Measurements from ENCODE around the gene CATSPERZ.
"Not testable (repeated sequence)": the region's sequence is repeated elsewhere in the genome, so short reads cannot be mapped to it uniquely, and the experiment has no call there.

Gene CATSPERZ

DNA sequence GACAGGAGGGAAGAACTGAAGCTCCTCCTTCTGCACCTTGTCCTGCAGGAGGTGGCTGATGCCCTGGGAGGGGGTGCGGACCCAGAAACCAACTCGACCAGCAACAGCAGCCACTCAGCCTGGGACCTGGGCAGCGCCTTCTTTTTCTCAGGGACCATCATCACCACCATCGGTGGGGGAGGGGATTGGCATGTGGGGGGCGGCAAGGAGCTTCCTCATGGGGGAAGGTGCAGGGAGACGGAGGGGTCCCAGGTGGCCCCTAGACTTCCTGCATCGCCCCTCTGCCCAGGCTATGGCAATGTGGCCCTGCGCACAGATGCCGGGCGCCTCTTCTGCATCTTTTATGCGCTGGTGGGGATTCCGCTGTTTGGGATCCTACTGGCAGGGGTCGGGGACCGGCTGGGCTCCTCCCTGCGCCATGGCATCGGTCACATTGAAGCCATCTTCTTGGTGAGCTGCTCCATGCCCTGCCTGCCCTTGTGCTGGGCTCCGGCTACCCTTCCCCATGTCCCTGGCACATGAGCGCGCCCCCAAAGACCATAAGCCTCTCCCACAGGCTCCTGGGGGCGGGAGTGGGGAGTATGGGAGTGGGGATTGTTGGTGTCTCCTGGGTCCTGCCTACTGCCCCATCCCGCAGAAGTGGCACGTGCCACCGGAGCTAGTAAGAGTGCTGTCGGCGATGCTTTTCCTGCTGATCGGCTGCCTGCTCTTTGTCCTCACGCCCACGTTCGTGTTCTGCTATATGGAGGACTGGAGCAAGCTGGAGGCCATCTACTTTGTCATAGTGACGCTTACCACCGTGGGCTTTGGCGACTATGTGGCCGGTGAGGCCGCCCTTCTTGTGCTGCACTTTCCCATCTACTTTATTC, 3.1 kb upstream of the CATSPERZ start:
- no peak for DNase-seq (ENCODE audit: insufficient read length, low spot score)
- FAIRE-seq, result no peak
- no peak for TF ChIP-seq POLR2A (IDR thresholded peaks at IDR 0.05; ENCODE audit: low read depth, low read length)

DNA sequence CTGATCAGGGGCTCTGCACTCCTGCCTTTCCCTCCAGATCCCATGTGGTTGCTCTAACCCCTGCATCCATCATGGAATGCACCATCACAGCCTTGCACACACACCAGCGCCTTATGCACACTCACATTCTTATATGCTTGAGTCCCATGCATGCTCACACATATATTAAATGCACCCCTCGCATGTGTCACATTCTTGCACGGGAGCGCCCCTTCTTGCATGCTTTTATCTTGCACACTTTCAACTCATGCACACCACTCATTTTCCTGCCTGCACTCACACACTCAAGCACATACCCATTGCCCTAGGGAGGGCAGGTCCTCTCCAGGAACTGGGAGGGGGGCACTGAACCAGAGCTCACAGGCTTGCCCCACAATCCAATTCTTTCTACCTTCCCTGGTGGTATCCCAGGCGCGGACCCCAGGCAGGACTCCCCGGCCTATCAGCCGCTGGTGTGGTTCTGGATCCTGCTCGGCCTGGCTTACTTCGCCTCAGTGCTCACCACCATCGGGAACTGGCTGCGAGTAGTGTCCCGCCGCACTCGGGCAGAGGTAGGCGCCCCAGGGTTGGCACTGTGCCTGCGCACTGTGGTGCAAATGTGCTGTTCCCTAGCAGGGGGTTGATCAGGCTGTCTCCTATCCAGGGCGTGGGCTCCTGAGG, 2.3 kb upstream of the CATSPERZ start:
- no peak for TF ChIP-seq POLR2A (IDR thresholded peaks at IDR 0.05; ENCODE audit: low read depth, low read length)
- FAIRE-seq (no peak), DNase-seq (ENCODE audit: insufficient read length, low spot score) (no peak)

DNA sequence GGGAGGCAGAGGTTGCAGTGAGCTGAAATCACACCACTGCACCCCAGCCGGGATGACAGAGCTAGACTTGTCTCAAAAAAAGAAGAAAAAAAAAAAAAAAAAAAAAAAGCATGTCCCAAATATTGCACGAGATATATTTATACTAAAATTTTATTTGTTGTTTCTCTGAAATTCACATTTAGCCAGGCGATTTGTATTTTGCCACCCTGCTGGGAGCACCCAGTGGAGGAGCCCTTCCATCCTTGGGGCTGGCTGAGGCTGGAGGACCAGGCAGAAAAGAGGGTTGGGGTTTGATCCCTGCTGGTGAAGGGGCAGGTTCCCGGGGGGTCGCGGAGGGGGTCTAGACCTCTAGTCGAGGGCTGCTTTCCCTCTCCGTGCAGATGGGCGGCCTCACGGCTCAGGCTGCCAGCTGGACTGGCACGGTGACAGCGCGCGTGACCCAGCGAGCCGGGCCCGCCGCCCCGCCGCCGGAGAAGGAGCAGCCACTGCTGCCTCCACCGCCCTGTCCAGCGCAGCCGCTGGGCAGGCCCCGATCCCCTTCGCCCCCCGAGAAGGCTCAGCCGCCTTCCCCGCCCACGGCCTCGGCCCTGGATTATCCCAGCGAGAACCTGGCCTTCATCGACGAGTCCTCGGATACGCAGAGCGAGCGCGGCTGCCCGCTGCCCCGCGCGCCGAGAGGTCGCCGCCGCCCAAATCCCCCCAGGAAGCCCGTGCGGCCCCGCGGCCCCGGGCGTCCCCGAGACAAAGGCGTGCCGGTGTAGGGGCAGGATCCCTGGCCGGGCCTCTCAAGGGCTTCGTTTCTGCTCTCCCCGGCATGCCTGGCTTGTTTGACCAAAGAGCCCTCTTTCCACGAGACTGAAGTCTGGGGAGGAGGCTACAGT, 952 bp upstream of the CATSPERZ start:
- DNase-seq (ENCODE audit: insufficient read length, low spot score), result no peak
- no peak for FAIRE-seq
- no peak for TF ChIP-seq POLR2A (IDR thresholded peaks at IDR 0.05; ENCODE audit: low read depth, low read length)

DNA sequence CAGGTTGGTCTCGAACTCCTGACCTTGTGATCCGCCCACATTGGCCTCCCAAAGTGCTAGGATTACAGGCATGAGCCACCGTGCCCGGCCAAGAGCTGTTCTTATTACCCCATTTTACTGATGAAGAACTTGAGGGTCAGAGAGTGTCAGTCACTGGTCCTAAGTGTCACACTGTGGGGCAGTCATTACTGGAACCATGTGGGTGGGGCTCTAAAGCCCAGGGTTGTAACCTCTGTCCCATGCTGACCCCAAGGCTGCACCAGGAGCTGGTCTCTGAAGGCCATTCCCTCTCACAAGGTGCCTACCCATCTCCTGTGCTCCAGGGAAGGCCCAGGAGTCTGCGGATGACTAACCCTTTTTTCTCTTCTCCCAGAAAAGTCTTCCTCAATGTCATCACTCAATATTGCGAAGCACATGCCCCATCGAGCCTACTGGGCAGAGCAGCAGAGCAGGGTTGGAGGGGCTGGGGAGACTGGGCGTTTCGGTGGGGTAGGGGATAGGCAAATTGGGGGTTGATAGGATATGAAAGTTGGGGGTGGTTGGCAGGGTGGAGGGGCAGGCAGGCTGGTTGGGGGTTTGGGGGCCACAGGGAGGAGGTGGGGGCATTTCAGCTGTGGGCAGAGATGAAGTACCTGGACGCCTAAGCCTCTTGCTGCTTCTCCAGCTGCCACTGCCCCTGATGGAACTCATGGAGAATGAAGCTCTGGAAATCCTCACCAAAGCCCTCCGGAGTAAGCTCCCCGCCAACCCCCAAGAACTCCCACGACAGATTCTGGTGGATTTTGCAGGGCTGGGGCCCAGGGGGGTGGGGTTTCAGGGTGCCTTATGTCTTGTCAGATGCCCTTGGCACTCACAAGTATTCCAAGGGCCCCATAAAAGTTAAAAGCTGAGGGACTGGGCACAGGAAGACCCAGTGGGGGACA, 3.2 kb downstream of the CATSPERZ start:
- FAIRE-seq, result no peak
- no peak for TF ChIP-seq POLR2A (IDR thresholded peaks at IDR 0.05; ENCODE audit: low read depth, low read length)
- no peak for DNase-seq (ENCODE audit: insufficient read length, low spot score)

DNA sequence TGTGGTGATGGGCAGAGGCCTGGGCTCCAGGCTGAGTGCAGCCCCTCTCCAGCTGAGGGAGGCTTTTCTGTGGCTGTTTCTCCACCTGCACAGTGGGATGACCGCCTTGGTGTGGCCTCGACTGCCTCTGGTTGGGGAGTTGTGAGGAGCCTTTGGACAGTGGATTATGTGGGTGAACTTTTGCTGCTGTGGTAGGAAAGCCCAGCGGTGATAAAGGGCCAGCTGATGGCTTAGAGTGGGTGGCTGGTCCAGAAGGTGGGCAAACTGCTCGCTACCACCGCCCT, 3.8 kb downstream of the CATSPERZ start:
- FAIRE-seq (no peak), DNase-seq (ENCODE audit: insufficient read length, low spot score) (no peak)
- no peak for TF ChIP-seq POLR2A (IDR thresholded peaks at IDR 0.05; ENCODE audit: low read depth, low read length)

DNA sequence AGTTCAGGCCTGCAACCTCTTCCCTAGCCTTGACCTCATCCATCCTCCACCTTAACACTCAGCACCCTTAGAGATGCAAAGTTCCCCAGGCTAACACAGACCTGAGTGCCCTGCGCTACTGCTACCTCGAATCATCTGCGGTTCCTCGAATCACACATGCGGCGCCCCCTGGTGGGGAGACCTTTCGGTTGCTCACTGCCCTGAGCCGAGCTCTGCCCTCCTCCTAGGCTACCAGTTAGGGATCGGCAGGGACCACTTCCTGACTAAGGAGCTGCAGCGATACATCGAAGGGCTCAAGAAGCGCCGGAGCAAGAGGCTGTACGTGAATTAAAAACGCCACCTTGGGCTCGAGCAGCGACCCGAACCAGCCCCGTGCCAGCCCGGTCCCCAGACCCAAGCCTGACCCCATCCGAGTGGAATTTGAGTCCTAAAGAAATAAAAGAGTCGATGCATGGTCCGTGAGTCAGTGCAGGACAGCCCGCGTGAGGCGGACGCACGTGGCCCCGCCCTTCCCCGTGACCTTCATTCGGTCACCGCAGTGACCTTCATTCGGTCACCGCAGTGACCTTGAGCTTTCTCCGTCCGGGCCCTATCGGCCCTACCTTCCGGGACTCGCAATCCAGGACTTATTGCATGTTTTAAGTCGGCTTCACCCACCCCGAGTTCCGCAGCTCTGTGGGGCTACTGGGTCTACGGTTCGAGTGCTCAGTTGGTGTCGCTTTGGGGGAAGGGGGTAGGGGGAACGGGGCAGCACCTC, 4.3 kb downstream of the CATSPERZ start:
- DNase-seq (ENCODE audit: insufficient read length, low spot score) (peak; percentile 95), FAIRE-seq (no peak)

DNA sequence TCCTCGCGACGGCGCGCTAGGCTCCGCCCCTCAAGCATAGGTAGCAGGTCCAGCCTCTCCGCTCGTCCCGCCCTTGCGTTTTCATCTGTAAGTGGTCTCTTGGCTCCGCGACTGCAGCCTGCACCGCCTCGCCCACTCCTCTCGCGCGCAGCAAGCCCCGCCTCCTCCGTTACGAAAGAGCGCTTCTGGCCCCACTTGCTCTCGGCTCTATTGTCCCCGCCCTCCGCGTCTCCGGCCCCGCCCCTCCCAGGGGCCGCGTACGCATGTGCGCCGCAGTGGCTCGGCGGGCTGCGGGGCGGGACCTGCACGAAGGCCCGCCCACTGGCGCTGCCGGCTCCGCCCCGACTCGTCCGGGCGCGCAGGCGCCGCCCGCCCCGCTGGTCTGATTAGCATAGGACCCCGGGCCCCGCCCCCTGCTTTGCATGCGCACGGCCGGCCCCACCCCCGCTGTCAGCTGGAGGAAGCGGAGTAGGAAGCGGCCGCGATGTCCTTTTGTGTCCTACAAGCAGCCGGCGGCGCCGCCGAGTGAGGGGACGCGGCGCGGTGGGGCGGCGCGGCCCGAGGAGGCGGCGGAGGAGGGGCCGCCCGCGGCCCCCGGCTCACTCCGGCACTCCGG, 5.0 kb downstream of the CATSPERZ start, which contains the start of gene ESRRA:
Gene ESRRA (plus strand): TSS at position 450 of the 616 bp plus-strand sequence. CDS start 1,656 bp downstream, outside the sequence.
- no peak for FAIRE-seq
- peak; percentile 95 for DNase-seq (ENCODE audit: insufficient read length, low spot score)
- peak; percentile 48; the same call in 1 of the 2 replicates for TF ChIP-seq POLR2A (IDR thresholded peaks at IDR 0.05; ENCODE audit: low read depth, low read length)

More for the DNA sequence above, 4.3 kb downstream of the CATSPERZ start:
- TF ChIP-seq POLR2A (IDR thresholded peaks at IDR 0.05; ENCODE audit: low read depth, low read length), result no peak

DNA sequence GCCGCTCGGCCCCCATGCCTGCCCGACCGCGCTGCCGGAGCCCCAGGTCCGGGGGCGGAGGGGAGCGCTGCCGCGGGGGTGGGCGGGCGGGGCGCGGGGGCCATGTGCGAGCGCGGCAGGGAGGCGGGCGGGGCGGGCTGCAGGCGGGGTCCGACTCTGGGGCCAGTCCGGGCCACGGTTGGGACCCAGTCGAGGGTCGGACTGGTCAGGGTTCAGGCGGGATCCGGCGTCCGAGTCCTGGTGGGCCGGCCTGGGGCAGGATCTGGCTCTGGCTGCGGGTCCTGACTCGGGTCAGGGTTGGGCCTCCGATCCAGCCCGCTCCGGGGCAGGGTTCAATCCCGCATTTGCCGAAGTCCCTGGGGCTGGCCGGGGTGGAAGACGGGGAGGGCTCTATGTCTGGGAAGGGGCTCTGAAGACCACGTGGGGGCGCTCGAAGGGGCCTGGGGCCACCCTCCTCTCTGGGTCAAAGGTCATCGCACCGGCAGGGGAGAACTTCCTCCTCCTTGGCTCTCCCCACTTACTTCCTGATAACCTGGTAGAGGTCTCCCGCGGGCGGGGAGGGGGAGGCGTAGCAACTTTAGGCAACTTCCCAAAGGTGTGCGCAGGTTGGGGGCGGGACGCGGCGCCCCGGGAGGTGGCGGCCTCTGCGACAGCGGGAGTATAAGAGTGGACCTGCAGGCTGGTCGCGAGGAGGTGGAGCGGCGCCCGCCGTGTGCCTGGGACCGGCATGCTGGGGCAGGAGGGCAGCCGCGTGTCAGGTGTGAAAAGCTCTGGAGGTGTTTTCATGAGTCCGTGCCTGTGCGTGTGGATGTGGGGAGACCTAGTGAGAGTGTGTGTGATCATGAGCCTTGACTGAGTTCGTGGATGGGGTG, 5.8 kb downstream of the CATSPERZ start:
- DNase-seq (ENCODE audit: insufficient read length, low spot score), result no peak
- no peak for TF ChIP-seq POLR2A (IDR thresholded peaks at IDR 0.05; ENCODE audit: low read depth, low read length)
- no peak for FAIRE-seq

DNA sequence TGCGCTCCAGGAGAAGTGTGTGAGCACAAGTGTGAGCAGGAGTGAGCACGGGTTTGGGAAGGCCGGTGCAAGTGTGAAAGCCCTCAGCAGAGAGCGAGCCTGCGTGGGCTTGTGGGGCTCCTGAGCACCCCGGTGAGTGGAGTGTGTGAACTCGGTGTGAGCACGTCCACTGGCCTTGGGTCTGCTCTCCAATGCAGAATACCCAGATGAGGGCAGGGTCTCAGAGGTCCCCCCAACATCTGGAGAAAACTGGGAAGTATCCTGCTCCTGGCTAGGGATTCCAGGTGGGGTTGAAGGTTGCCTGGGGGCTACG, 6.4 kb downstream of the CATSPERZ start:
- no peak for TF ChIP-seq POLR2A (IDR thresholded peaks at IDR 0.05; ENCODE audit: low read depth, low read length)
- DNase-seq (ENCODE audit: insufficient read length, low spot score) (no peak), FAIRE-seq (no peak)

DNA sequence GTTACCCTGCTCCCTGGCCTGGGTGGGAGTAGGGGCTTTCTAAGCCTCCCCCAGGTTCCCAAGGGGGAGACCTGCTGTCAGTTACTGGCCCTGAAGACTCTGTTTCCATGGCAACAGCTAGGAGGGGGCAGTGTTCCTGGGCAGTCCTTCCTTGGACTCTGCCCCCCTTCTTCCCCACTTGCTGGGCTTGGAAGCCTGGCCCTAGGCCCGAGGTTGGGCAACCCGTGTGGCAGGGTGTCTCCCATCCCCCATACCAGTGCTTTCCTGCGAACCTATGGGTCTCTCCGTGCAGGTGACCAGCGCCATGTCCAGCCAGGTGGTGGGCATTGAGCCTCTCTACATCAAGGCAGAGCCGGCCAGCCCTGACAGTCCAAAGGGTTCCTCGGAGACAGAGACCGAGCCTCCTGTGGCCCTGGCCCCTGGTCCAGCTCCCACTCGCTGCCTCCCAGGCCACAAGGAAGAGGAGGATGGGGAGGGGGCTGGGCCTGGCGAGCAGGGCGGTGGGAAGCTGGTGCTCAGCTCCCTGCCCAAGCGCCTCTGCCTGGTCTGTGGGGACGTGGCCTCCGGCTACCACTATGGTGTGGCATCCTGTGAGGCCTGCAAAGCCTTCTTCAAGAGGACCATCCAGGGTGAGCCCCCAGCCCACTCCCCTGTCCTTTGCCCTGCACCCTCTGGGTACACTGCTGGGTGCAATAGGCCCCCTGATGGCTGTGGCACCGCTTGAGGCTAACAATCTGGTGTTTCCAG, 6.9 kb downstream of the CATSPERZ start:
- FAIRE-seq, result no peak
- TF ChIP-seq POLR2A (IDR thresholded peaks at IDR 0.05; ENCODE audit: low read depth, low read length), result no peak
- DNase-seq (ENCODE audit: insufficient read length, low spot score), result no peak

DNA sequence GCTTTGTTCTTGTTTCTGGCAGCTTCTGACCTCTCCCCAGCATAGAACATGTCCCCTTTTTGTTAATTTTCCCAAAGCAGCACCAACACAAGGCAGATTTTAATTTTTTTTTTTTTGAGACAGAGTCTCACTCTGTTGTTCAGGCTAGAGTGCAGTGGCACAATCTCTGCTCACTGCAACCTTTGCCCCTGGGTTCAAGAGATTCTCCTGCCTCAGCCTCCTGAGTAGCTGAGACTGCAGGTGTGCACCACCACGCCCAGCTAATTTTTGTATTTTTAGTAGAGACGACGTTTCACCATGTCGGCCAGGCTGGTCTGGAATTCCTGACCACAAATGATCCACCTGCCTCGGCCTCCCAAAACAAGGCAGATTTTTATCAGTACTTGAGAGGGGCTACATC, 7.6 kb downstream of the CATSPERZ start:
- not testable (repeated sequence) for DNase-seq (ENCODE audit: insufficient read length, low spot score); FAIRE-seq
